ENCODE data around the gene CLCA1.

CLCA1 gene, protein sequence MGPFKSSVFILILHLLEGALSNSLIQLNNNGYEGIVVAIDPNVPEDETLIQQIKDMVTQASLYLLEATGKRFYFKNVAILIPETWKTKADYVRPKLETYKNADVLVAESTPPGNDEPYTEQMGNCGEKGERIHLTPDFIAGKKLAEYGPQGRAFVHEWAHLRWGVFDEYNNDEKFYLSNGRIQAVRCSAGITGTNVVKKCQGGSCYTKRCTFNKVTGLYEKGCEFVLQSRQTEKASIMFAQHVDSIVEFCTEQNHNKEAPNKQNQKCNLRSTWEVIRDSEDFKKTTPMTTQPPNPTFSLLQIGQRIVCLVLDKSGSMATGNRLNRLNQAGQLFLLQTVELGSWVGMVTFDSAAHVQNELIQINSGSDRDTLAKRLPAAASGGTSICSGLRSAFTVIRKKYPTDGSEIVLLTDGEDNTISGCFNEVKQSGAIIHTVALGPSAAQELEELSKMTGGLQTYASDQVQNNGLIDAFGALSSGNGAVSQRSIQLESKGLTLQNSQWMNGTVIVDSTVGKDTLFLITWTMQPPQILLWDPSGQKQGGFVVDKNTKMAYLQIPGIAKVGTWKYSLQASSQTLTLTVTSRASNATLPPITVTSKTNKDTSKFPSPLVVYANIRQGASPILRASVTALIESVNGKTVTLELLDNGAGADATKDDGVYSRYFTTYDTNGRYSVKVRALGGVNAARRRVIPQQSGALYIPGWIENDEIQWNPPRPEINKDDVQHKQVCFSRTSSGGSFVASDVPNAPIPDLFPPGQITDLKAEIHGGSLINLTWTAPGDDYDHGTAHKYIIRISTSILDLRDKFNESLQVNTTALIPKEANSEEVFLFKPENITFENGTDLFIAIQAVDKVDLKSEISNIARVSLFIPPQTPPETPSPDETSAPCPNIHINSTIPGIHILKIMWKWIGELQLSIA

DNA sequence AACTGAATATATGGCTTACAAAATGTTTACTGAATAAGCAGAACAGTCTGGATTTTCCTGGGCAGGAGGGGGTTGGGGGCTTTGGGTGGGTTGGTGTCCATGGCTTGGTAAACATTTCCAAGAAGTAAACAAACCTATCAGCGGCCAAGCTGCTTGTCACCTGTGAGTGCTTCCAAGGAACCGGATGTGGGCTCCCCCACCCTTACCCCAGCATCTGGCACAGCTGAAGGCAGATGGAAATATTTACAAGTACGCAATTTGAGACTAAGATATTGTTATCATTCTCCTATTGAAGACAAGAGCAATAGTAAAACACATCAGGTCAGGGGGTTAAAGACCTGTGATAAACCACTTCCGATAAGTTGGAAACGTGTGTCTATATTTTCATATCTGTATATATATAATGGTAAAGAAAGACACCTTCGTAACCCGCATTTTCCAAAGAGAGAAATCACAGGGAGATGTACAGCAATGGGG lies at the start of gene CLCA1:
TSS of gene CLCA1 (plus strand) at position 427 of the 477 bp plus-strand sequence. CDS start at position 472, 45 bp downstream.
- H3K9ac ChIP-seq (ENCODE audit: low read depth, low read length) = no peak within 1 kb of the TSS
- no peaks in the 10 kb centered on the region for H3K36me3 ChIP-seq (ENCODE audit: control insufficient read depth, insufficient read depth, low read length)
- no peak within 1 kb of the TSS for H3K4me3 ChIP-seq (ENCODE audit: low read depth, low read length)
- no peaks in the 10 kb centered on the region for H3K27me3 ChIP-seq (ENCODE audit: control insufficient read depth, insufficient read depth, low read length)
- H3K9me3 ChIP-seq (ENCODE audit: control insufficient read depth, insufficient read depth, low read length) = no peaks in the 10 kb centered on the region
- no peaks in the 10 kb centered on the region for H3K4me1 ChIP-seq (ENCODE audit: control insufficient read depth, insufficient read depth, low read length)

DNA sequence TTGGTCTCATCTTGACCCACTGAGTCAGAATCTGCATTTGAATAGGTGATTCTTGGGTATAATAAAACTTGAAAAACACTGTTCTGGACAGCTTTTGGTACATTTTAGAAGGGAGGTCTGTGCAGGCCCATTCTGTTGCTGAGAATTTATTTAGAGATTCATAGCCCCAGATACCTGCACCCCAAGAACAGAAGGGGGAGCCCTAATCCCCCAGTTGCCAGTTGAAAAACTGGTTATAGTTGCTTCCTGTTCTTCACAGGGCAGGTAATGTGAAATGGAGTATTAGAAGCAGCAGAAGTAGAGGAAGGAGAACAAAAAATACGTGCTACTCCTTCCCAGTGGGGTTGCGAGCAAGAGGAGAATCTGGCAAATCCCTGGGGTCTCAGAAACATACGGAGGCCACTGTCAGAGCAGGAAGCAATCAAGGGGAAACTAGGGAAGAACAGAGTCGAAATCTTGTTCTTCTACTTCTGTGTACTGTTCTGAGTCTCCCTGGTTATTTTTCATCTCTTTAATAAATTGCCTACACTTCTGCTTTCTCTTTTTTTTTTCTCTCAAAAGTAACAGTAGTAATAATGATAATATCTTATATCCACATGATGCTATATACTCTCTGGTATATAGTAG lies 49.3 kb upstream of the CLCA1 start:
- Histone ChIP-seq H3K9ac (ENCODE audit: low read depth, low read length) (no peak overlapping the region), H3K4me1 (ENCODE audit: control insufficient read depth, insufficient read depth, low read length) (no peaks in the 10 kb centered on the region), H3K4me3 (ENCODE audit: low read depth, low read length) (no peak overlapping the region), H3K36me3 (ENCODE audit: control insufficient read depth, insufficient read depth, low read length) (no peaks in the 10 kb centered on the region), H3K9me3 (ENCODE audit: control insufficient read depth, insufficient read depth, low read length) (no peaks in the 10 kb centered on the region), H3K27me3 (ENCODE audit: control insufficient read depth, insufficient read depth, low read length) (no peaks in the 10 kb centered on the region)

DNA sequence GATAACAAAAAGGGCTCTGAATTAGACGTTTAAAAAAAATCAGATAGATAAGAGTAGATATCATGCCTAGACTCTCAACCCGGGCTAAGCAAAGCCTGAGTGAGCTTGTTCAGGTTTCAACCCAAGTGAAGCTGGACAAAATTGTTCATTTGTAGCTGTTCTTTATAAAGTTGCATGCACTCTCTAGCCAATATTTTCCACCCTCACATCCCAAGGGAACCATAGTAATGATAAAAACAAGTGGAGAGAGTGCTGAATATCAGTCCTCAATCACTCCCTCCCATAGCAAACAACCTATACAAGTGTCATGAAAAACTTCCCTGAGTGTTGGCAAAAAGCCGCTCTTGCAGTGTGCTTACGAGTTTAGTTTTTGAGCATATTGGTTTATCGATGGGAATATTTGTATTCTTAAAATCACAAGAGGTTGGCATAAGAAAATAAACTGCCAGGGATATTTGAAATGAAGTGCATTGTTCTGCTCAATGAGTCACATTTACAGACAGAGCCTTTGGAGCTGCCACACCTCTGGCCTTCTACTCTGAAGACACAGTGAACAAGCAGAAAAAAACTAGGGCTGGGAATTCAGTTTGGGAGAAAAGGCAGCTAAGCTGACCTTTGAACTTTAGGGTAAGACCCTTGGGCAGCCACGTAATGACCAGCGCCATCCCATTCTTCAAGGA lies 47.0 kb upstream of the CLCA1 start:
- no peak overlapping the region for H3K4me3 ChIP-seq (ENCODE audit: low read depth, low read length)
- no peak overlapping the region for H3K9ac ChIP-seq (ENCODE audit: low read depth, low read length)
- no peaks in the 10 kb centered on the region for H3K27me3 ChIP-seq (ENCODE audit: control insufficient read depth, insufficient read depth, low read length)
- H3K36me3 ChIP-seq (ENCODE audit: control insufficient read depth, insufficient read depth, low read length) = no peaks in the 10 kb centered on the region
- H3K4me1 ChIP-seq (ENCODE audit: control insufficient read depth, insufficient read depth, low read length) = no peaks in the 10 kb centered on the region
- no peaks in the 10 kb centered on the region for H3K9me3 ChIP-seq (ENCODE audit: control insufficient read depth, insufficient read depth, low read length)

DNA sequence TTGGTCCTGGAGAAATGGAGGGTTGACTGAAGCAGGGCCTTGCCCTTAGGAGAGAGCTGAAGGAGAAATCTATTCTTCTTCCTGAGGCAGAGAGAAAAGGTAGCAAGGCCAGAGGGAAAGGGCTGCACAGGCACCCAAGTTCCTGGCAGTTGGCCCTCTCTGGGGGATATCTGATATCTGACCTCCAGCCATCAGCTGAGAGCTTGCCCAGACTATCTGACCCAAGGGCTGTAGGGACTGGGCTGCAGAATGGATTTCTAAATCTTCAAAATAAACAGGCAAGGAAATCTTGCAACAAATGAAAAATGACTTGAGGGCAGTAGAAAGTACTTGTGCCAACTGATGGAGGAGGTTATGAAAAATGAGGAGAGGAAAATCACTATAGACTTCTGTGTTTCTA lies 45.3 kb upstream of the CLCA1 start:
- no peaks in the 10 kb centered on the region for H3K36me3 ChIP-seq (ENCODE audit: control insufficient read depth, insufficient read depth, low read length)
- H3K4me1 ChIP-seq (ENCODE audit: control insufficient read depth, insufficient read depth, low read length) = no peaks in the 10 kb centered on the region
- H3K9me3 ChIP-seq (ENCODE audit: control insufficient read depth, insufficient read depth, low read length) = no peaks in the 10 kb centered on the region
- H3K27me3 ChIP-seq (ENCODE audit: control insufficient read depth, insufficient read depth, low read length) = no peaks in the 10 kb centered on the region
- H3K9ac ChIP-seq (ENCODE audit: low read depth, low read length) = no peak overlapping the region
- no peak overlapping the region for H3K4me3 ChIP-seq (ENCODE audit: low read depth, low read length)

DNA sequence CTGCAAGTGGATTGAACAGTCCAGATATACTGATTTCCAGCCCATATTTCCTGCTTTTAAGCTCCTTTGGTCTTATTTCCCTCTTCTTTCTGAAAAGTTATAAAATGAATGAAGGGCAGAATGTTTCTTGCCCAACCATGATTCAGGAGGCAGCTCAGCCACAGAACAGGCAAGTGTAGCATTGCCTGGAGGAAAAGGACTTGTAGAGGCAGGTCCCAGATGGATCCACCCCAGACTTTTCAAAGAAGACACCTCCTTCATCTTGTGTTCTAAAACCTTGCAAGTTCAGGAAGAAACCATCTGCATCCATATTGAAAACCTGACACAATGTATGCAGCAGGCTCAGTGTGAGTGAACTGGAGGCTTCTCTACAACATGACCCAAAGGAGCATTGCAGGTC lies 44.9 kb upstream of the CLCA1 start, which contains the start of gene CLCA2:
TSS of gene CLCA2 (plus strand) at position 299 of the 400 bp plus-strand sequence. CDS start at position 376, 77 bp downstream.
- Histone ChIP-seq H3K4me3 (ENCODE audit: low read depth, low read length) (no peak within 1 kb of the TSS), H3K9ac (ENCODE audit: low read depth, low read length) (no peak within 1 kb of the TSS), H3K27me3 (ENCODE audit: control insufficient read depth, insufficient read depth, low read length) (no peaks in the 10 kb centered on the region), H3K36me3 (ENCODE audit: control insufficient read depth, insufficient read depth, low read length) (no peaks in the 10 kb centered on the region), H3K9me3 (ENCODE audit: control insufficient read depth, insufficient read depth, low read length) (no peaks in the 10 kb centered on the region), H3K4me1 (ENCODE audit: control insufficient read depth, insufficient read depth, low read length) (no peaks in the 10 kb centered on the region)

DNA sequence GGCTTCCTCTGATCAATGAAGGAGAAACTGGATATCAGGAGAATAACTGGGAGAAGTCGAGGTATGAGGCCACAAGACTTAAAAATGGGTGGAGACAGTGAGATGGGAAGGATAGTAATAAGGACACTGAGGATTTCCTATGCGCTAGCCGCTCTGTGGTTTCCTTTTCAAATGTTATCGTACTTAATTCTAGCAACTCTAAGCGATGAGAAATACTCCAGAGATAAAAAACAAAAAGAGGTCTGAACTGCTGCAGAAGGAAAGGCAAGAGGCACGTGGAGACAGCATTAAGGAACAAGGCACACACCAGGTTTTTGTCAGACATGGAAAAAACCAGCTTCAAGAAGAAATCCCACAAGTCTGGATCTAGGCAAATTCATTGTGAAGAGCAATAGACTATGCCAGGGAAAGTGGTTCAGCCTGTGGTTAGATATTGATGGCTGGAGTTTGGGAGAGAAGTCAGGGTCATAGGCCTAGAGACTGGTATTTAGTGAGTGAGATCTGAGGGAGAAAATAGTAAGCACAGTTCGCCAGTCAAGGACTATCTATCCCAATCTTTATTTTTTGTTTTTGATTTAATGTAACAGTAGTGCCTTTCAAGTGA lies 39.5 kb upstream of the CLCA1 start:
- Histone ChIP-seq H3K4me1 (ENCODE audit: control insufficient read depth, insufficient read depth, low read length) (no peaks in the 10 kb centered on the region), H3K36me3 (ENCODE audit: control insufficient read depth, insufficient read depth, low read length) (no peaks in the 10 kb centered on the region), H3K9me3 (ENCODE audit: control insufficient read depth, insufficient read depth, low read length) (no peaks in the 10 kb centered on the region), H3K4me3 (ENCODE audit: low read depth, low read length) (no peak overlapping the region), H3K9ac (ENCODE audit: low read depth, low read length) (no peak overlapping the region), H3K27me3 (ENCODE audit: control insufficient read depth, insufficient read depth, low read length) (no peaks in the 10 kb centered on the region)

DNA sequence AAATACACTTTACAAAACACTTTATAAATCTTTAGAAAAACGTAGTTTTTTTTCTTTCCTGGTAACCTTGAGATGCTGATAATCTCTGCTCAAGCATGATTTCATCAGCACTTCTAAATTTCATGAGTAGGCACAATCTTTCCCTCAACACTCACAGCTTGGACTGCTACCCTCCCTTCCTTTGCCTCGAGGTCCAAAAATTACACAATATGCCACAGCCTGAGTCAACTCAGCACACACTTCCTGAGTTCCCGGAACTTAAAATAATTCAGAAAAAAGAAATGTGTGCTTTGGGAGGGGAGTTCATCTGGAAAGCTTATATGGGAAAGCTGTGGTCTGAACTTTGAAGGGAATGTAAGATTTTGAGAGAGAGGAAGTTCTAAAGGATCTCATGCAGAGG lies 38.9 kb upstream of the CLCA1 start:
- no peaks in the 10 kb centered on the region for H3K36me3 ChIP-seq (ENCODE audit: control insufficient read depth, insufficient read depth, low read length)
- H3K27me3 ChIP-seq (ENCODE audit: control insufficient read depth, insufficient read depth, low read length) = no peaks in the 10 kb centered on the region
- no peak overlapping the region for H3K9ac ChIP-seq (ENCODE audit: low read depth, low read length)
- no peak overlapping the region for H3K4me3 ChIP-seq (ENCODE audit: low read depth, low read length)
- no peaks in the 10 kb centered on the region for H3K9me3 ChIP-seq (ENCODE audit: control insufficient read depth, insufficient read depth, low read length)
- no peaks in the 10 kb centered on the region for H3K4me1 ChIP-seq (ENCODE audit: control insufficient read depth, insufficient read depth, low read length)

DNA sequence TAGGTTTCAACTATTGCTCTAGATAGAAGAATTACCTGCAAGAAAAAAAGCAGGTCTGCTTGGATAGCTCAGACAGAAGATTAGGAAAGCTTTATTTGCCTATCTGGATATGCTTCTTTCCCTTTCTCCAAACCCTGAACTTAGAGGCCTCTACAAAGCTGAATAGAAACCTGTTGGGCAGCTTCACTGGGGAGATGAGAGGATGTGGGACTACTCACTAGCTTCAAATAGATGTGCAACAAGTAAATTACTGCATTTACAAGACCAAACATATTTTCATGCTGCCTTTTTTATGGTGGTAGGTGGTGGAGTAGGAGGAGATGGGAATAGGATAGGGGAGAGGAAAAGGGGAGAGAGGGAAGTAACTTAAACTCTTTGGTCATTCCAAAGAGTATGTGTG lies 38.4 kb upstream of the CLCA1 start:
- H3K9ac ChIP-seq (ENCODE audit: low read depth, low read length) = no peak overlapping the region
- no peak overlapping the region for H3K4me3 ChIP-seq (ENCODE audit: low read depth, low read length)
- H3K27me3 ChIP-seq (ENCODE audit: control insufficient read depth, insufficient read depth, low read length) = no peaks in the 10 kb centered on the region
- H3K4me1 ChIP-seq (ENCODE audit: control insufficient read depth, insufficient read depth, low read length) = no peaks in the 10 kb centered on the region
- H3K9me3 ChIP-seq (ENCODE audit: control insufficient read depth, insufficient read depth, low read length) = no peaks in the 10 kb centered on the region
- no peaks in the 10 kb centered on the region for H3K36me3 ChIP-seq (ENCODE audit: control insufficient read depth, insufficient read depth, low read length)

DNA sequence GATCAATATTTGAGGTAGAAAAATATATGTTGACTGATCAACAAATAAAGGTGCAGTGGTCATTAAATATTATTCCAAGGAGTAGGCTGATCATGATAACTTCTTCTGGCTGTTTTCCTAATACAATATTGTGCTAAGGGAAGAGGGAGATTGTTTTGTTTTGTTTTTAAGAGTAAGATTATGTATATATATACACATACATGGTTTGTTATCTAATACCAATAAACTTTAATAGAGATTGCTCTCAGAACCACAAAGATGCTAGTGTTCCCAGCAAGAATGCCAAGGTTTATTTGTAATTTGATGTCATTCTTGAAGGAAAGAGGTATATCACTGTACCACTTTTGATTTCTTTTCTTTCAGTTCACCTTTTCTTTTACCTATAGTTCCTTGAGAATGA lies 34.7 kb upstream of the CLCA1 start:
- Histone ChIP-seq H3K9ac (ENCODE audit: low read depth, low read length) (no peak overlapping the region), H3K27me3 (ENCODE audit: control insufficient read depth, insufficient read depth, low read length) (no peaks in the 10 kb centered on the region), H3K4me3 (ENCODE audit: low read depth, low read length) (no peak overlapping the region), H3K9me3 (ENCODE audit: control insufficient read depth, insufficient read depth, low read length) (no peaks in the 10 kb centered on the region), H3K4me1 (ENCODE audit: control insufficient read depth, insufficient read depth, low read length) (no peaks in the 10 kb centered on the region), H3K36me3 (ENCODE audit: control insufficient read depth, insufficient read depth, low read length) (no peaks in the 10 kb centered on the region)

DNA sequence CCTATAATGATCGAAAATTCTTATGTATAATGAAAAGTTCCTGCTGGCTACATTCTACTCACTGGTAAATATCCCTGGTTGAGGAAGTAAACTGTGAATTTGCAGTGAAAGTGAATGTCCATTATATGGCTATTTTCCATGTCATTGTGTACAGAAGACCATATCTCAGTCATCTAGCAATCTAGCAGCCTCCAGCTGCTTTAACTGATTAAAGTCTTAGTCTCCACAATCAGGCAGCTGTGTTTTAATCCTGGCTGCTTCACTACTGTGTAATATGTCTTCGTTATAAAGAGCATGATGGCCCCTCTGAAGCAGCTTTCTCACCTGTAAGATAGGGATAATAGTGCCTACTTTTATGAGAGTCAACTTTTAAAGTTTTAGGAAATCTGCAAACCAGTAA lies 33.4 kb upstream of the CLCA1 start:
- Histone ChIP-seq H3K4me3 (ENCODE audit: low read depth, low read length) (no peak overlapping the region), H3K4me1 (ENCODE audit: control insufficient read depth, insufficient read depth, low read length) (no peaks in the 10 kb centered on the region), H3K27me3 (ENCODE audit: control insufficient read depth, insufficient read depth, low read length) (no peaks in the 10 kb centered on the region)

DNA sequence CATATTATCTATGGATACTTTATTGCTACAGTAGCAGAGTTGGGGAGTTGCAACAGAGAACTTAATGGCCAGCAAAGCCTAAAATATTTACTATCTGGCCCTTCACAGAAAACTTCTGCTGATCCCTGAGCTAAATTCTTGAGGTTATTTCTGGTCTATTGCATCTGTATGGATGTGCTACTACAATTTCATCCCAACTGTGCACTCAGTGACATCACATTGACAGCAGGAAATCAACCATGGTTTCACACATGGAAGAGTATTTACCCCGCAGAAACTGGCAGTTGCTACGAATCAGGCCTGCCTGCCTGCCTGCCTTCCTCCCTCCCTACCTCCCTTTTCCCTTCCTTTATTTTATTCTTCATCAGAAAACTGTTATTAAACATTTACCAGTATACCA lies 32.7 kb upstream of the CLCA1 start:
- Histone ChIP-seq H3K4me3 (ENCODE audit: low read depth, low read length) (no peak overlapping the region), H3K4me1 (ENCODE audit: control insufficient read depth, insufficient read depth, low read length) (no peaks in the 10 kb centered on the region), H3K27me3 (ENCODE audit: control insufficient read depth, insufficient read depth, low read length) (no peaks in the 10 kb centered on the region), H3K9me3 (ENCODE audit: control insufficient read depth, insufficient read depth, low read length) (no peaks in the 10 kb centered on the region), H3K36me3 (ENCODE audit: control insufficient read depth, insufficient read depth, low read length) (no peaks in the 10 kb centered on the region), H3K9ac (ENCODE audit: low read depth, low read length) (no peak overlapping the region)

More for the DNA sequence above, 33.4 kb upstream of the CLCA1 start:
- H3K9ac ChIP-seq (ENCODE audit: low read depth, low read length) = no peak overlapping the region
- H3K9me3 ChIP-seq (ENCODE audit: control insufficient read depth, insufficient read depth, low read length) = no peaks in the 10 kb centered on the region
- H3K36me3 ChIP-seq (ENCODE audit: control insufficient read depth, insufficient read depth, low read length) = no peaks in the 10 kb centered on the region
